Measurements from ENCODE around the gene RBM38. TPM values are rescaled to one million over a fixed set of nuclear protein-coding genes. Genes with fewer than 3 reads are reported as not detected.
"Not testable (repeated sequence)": the region's sequence is repeated elsewhere in the genome, so short reads cannot be mapped to it uniquely, and the experiment has no call there.

RBM38 gene
- 10 to 100 TPM in 3 of 4 donors, 1 to 10 TPM in 1; 9.6 to 15.5 (median 12.8) TPM for total RNA-seq

DNA sequence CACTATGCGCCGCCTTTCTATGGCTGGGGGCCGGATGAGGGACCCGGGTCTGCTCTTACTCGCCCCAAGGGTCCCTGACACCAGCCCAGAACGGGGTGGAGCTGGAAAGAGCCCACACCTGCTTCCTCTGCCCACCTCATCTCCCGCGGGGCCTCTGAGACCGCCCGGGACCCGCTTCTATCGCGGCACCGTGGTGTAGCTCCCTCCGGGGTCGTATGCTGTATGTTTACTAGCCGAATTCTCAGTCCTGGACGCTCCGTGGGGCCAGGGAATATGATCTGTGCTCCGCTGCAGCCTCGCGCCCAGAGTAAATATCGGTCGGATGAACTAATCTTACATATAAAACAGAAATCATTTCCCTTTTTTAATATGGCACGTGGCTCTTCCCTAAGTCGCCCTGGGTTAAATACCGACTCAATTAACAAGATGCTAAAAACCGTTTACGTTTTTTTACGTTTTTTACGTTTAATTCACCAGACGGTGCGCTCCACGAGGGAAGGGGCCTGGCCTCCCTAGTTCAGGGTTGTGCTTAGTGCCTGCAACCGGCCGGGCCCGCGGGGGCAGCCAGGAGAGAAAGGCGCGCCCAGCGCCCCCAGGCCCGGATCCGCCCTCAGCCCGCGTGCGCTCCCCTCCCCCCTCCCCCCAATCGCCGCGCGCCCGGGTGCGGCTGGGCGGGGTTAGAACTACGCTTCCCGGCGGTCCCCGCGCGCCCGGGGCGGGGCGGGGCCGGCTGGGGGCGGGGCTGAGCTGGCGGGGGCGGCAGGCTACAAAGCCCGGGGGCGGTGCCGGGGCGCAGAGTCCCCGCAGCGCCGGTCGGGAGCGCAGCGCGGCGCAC, at the start of gene RBM38:
Gene RBM38 (plus strand): TSS at position 793 of the 835 bp plus-strand sequence. CDS start 186 bp downstream, outside the sequence.
- Histone ChIP-seq H3K27ac (peak within 1 kb of the TSS; percentile 86 to 98 (median 92)), H3K27me3 (no peaks in the 10 kb centered on the region), H3K36me3 (peaks cover 0 to 16% (median 0%) of the 10 kb centered on the region in 3 donors), H3K9me3 (no peaks in the 10 kb centered on the region), H3K4me3 (peak within 1 kb of the TSS; percentile 87 to 96 (median 89)), H3K4me1 (peaks cover 0 to 46% (median 30%) of the 10 kb centered on the region in 4 donors)
- TF ChIP-seq, protein P1, sequence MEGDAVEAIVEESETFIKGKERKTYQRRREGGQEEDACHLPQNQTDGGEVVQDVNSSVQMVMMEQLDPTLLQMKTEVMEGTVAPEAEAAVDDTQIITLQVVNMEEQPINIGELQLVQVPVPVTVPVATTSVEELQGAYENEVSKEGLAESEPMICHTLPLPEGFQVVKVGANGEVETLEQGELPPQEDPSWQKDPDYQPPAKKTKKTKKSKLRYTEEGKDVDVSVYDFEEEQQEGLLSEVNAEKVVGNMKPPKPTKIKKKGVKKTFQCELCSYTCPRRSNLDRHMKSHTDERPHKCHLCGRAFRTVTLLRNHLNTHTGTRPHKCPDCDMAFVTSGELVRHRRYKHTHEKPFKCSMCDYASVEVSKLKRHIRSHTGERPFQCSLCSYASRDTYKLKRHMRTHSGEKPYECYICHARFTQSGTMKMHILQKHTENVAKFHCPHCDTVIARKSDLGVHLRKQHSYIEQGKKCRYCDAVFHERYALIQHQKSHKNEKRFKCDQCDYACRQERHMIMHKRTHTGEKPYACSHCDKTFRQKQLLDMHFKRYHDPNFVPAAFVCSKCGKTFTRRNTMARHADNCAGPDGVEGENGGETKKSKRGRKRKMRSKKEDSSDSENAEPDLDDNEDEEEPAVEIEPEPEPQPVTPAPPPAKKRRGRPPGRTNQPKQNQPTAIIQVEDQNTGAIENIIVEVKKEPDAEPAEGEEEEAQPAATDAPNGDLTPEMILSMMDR (IDR thresholded peaks at IDR 0.05): no peak
- TF ChIP-seq POLR2A (IDR thresholded peaks at IDR 0.05): no peak
- peak; percentile 77 to 88 (median 85) for DNase-seq

DNA sequence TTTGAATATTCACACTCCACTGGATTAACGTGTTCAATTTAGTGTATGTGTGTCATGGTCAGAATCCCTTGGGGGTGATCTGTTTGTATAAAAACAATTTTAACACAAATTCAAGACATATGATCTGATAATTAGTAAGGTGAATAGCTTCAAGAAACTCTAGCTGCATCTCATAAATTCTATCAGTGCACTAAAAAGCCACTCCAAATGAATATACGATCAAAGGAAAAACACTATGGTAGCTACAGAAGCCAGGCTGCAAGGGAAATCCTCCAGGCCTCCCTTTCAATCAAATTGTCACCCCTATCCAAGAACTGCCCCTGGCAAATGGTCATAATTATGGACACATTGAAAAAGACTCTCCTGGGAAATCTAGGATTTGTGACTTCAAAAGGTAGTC, 49.5 kb upstream of the RBM38 start:
- H3K27ac ChIP-seq: no peak overlapping the region
- no peak overlapping the region for H3K4me3 ChIP-seq
- no peaks in the 10 kb centered on the region for H3K27me3 ChIP-seq
- no peaks in the 10 kb centered on the region for H3K4me1 ChIP-seq
- no peak for DNase-seq
- H3K9me3 ChIP-seq: no peaks in the 10 kb centered on the region
- no peak for TF ChIP-seq POLR2A (IDR thresholded peaks at IDR 0.05)
- H3K36me3 ChIP-seq: no peaks in the 10 kb centered on the region

DNA sequence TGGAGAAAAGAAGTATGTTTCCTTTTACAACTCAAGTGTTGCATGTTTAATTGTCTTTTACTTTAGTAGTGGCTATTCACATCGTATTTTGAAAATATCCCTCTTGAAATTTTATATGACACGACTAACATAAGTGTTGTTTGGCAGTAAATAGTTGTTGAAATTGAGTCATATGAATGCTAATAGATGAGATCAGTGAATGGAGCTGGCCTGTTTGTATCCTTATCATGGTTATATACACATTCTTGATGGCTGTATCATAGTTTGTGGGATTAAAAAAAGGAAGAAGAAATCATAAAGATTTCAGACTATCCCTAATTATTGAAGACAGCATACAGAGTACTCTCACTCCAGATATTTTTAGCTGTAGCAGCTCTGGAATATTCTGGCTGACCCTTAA, 48.4 kb upstream of the RBM38 start:
- no peak for DNase-seq
- TF ChIP-seq, protein P1 (IDR thresholded peaks at IDR 0.05): no peak
- no peak for TF ChIP-seq POLR2A (IDR thresholded peaks at IDR 0.05)

DNA sequence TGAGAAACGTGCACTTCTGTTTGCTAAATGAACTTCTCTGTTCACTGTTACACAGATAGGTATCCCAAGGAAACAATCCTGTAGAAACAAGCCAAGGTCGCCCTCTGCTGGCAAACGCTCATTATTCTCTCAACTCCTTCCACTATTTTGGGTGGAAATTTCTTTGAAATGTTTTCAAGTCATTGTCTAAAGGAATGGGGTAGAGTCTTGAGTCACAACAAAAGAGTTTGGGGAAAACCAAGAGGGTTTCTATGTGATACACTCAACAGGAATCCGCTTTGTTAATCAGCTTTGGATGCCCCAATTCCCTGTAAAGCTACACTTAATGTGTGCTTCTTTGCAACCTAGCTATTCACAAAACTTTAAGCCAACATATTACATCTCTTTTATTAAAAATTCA, 44.7 kb upstream of the RBM38 start:
- Histone ChIP-seq H3K27me3 (no peaks in the 10 kb centered on the region), H3K9me3 (no peaks in the 10 kb centered on the region), H3K27ac (no peak overlapping the region), H3K36me3 (no peaks in the 10 kb centered on the region), H3K4me3 (no peak overlapping the region), H3K4me1 (no peaks in the 10 kb centered on the region)
- TF ChIP-seq, protein P1 (IDR thresholded peaks at IDR 0.05): peak; percentile 21 to 81 (median 77)
- TF ChIP-seq POLR2A (IDR thresholded peaks at IDR 0.05): no peak
- DNase-seq: peak; percentile 71 to 90 (median 72)

More for the DNA sequence above, 48.4 kb upstream of the RBM38 start:
- Histone ChIP-seq H3K4me3 (no peak overlapping the region), H3K27ac (no peak overlapping the region), H3K9me3 (no peaks in the 10 kb centered on the region), H3K4me1 (no peaks in the 10 kb centered on the region), H3K36me3 (no peaks in the 10 kb centered on the region), H3K27me3 (no peaks in the 10 kb centered on the region)

DNA sequence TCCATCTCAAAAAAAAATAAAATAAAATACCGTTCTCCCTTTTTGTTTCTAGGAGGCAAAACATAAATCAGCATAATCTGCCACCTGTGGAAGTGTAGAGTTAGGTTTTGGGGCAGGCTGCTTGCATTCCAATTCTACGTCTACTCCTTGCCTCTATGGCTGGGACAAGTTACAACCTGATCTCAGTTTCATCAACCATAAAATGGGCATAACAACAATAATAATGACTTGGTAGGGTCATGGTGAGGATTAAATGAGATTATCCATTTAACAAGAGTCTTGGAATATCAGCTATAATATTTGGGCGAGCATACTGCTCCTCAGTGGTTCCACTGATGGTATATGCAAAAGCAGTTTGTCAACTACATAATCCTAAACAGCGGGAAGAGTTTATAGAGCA, 43.8 kb upstream of the RBM38 start:
- Histone ChIP-seq H3K9me3 (no peaks in the 10 kb centered on the region), H3K27me3 (no peaks in the 10 kb centered on the region), H3K36me3 (no peaks in the 10 kb centered on the region), H3K4me3 (no peak overlapping the region), H3K27ac (no peak overlapping the region), H3K4me1 (peaks cover 0 to 8% (median 7%) of the 10 kb centered on the region in 4 donors)
- TF ChIP-seq, protein P1 (IDR thresholded peaks at IDR 0.05): no peak
- no peak for TF ChIP-seq POLR2A (IDR thresholded peaks at IDR 0.05)
- no peak for DNase-seq

DNA sequence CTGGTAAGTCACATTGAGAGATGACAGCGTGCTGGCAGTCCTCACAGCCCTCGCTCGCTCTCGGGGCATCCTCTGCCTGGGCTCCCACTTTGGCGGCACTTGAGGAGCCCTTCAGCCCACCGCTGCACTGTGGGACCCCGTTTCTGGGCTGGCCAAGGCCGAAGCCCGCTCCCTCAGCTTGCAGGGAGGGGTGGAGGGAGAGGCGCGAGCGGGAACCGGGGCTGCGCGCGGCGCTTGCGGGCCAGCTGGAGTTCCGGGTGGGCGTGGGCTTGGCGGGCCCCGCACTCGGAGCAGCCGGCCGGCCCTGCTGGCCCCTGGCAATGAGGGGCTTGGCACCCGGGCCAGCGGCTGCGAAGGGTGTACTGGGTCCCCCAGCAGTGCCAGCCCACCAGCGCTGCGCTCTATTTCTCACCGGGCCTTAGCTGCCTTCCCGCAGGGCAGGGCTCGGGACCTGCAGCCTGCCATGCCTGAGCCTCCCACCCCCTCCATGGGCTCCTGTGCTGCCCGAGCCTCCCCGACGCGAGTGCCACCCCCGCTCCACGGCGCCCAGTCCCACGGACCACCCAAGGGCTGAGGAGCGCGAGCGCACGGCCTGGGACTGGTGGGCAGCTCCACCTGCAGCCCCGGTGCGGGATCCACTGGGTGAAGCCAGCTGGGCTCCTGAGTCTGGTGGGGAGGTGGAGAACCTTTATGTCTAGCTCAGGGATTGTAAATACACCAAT, 42.8 kb upstream of the RBM38 start:
- peaks cover 0 to 13% (median 7%) of the 10 kb centered on the region in 4 donors for H3K4me1 ChIP-seq
- H3K4me3 ChIP-seq, H3K27me3 ChIP-seq, H3K9me3 ChIP-seq, H3K36me3 ChIP-seq, DNase-seq, H3K27ac ChIP-seq: not testable (repeated sequence)

DNA sequence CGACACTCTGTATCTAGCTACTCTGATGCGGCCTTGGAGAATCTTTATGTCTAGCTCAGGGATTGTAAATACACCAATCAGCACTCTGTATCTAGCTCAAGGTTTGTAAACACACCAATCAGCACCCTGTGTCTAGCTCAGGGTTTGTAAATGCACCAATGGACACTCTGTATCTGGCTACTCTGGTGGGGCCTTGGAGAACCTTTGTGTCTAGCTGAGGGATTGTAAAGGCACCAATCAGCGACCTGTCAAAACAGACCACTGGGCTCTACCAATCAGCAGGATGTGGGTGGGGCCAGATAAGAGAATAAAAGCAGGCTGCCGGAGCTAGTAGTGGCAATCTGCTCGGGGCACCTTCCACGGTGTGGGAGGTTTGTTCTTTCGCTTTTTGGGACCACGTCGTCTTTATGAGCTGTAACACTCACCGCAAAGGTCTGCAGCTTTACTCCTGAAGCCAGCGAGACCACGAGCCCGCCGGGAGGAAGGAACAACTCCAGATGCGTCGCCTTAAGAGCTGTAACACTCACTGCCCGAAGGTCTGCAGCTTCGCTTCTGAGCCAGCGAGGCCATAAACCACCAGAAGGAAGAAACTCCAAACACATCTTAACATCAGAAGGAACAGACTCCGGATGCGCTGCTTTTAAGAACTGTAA, 42.1 kb upstream of the RBM38 start:
- not testable (repeated sequence) for H3K4me3 ChIP-seq, H3K36me3 ChIP-seq, H3K9me3 ChIP-seq, DNase-seq, H3K27me3 ChIP-seq, H3K27ac ChIP-seq
- peaks cover 0 to 13% (median 7%) of the 10 kb centered on the region in 4 donors for H3K4me1 ChIP-seq

All from Peyer's patch (tissue), 4 donors.